Measurements from ENCODE around the gene ANKIB1. TPM values are rescaled to one million over a fixed set of nuclear protein-coding genes. Genes with fewer than 3 reads are reported as not detected.

The ANKIB1 gene
- total and polyA plus RNA-seq, 2 donors (not counting 1 experiment from before 2014, with no cell fraction given): 16.5 to 76.7 TPM

DNA sequence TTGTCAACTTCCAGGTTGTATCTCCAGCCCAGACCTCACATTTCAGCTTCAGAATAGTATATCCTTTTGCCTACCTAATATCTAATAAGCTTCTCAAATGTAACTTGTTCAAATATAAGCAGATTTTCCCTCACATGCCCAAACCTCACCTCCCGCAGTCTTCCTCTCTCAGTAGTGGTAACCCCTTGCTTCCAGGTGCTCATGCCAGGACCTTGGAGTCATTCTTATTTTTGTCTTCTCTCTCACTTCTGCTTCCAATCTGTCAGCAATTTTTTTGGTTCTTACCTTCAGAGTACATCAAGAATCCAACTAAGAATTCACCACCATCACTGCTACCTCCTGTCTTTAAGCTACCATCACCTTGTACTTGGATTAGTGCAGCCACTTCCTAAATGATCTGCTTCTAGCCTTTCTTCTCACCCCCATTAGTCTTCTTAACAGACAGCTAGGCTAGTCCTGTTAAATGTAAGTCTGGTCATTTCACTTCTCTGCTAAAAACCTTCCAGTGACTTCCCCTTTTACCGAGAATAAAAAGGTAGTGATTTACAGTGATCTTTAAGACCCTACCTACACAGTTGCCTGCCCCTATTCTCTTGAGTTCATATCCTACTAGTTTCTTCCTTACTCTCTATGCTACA lies 14.0 kb downstream of the ANKIB1 start:
- Histone ChIP-seq H3K27ac (ENCODE audit: low read length in 2 of 2) (peak overlapping the region in 1 of 2 donors; percentile 32), H3K9me3 (ENCODE audit: control extremely low read depth in 1 of 3, control insufficient read depth in 2 of 3, insufficient read depth in 1 of 3, low read length in 2 of 3) (peaks cover 1 to 5% (median 3%) of the 10 kb centered on the region in 3 donors), H3K36me3 (replicated peaks in 1 of 2; ENCODE audit: control extremely low read depth in 1 of 2, control insufficient read depth in 1 of 2, extremely low read depth in 1 of 2, insufficient read depth in 2 of 2, low read length in 1 of 2) (no peaks in the 10 kb centered on the region), H3K9ac (ENCODE audit: low read length) (no peak overlapping the region), H2AFZ (ENCODE audit: insufficient read depth, low read depth, low read length, poor library complexity, severe bottlenecking) (no peak overlapping the region), H4K20me1 (ENCODE audit: control insufficient read depth, insufficient read depth, low read length, poor library complexity, severe bottlenecking) (peaks cover 32% of the 10 kb centered on the region), H3K79me2 (ENCODE audit: control insufficient read depth, insufficient read depth, low read length) (peaks cover 69% of the 10 kb centered on the region), H3K4me3 (ENCODE audit: control extremely low read depth in 1 of 5, extremely low read depth in 1 of 5, insufficient read depth in 1 of 5, low read depth in 2 of 5, low read length in 4 of 5) (no peak overlapping the region), H3K4me1 (ENCODE audit: control insufficient read depth in 2 of 2, insufficient read depth in 2 of 2, low read length in 2 of 2) (peaks cover 4% of the 10 kb centered on the region in 2 donors), H3K4me2 (replicated peaks; ENCODE audit: low read depth, low read length, poor library complexity, severe bottlenecking) (no peak overlapping the region), H3K27me3 (replicated peaks in 1 of 4; ENCODE audit: control extremely low read depth in 1 of 4, control insufficient read depth in 3 of 4, insufficient read depth in 4 of 4, low read length in 3 of 4) (no peaks in the 10 kb centered on the region)
- TF ChIP-seq EZH2 (IDR thresholded peaks at IDR 0.05; ENCODE audit: borderline replicate concordance, insufficient read depth, low read depth, low read length, poor library complexity, severe bottlenecking): no peak
- TF ChIP-seq, protein P1, sequence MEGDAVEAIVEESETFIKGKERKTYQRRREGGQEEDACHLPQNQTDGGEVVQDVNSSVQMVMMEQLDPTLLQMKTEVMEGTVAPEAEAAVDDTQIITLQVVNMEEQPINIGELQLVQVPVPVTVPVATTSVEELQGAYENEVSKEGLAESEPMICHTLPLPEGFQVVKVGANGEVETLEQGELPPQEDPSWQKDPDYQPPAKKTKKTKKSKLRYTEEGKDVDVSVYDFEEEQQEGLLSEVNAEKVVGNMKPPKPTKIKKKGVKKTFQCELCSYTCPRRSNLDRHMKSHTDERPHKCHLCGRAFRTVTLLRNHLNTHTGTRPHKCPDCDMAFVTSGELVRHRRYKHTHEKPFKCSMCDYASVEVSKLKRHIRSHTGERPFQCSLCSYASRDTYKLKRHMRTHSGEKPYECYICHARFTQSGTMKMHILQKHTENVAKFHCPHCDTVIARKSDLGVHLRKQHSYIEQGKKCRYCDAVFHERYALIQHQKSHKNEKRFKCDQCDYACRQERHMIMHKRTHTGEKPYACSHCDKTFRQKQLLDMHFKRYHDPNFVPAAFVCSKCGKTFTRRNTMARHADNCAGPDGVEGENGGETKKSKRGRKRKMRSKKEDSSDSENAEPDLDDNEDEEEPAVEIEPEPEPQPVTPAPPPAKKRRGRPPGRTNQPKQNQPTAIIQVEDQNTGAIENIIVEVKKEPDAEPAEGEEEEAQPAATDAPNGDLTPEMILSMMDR (IDR thresholded peaks at IDR 0.05): no peak
- H3K4me1 Mint-ChIP-seq: peaks cover 13% of the 10 kb centered on the region
- ChIA-PET CTCF (interaction anchor here (0.6 kb wide), 1 partner anchor 18 kb away, joined by 3 read pairs; no protein-coding TSS in a partner anchor), POLR2A (no interaction called here)
- no peak overlapping the region for H3K4me3 Mint-ChIP-seq
- H3K27me3 Mint-ChIP-seq: no peaks in the 10 kb centered on the region
- WGBS (ENCODE audit: insufficient coverage): 93% methylated on average over 1 of the region's 2 CpGs
- peak overlapping the region; percentile 8 for H3K27ac Mint-ChIP-seq
- DNase-seq: no peak
- intact Hi-C loops (cut with micrococcal nuclease): no loop called here
- ATAC-seq (ENCODE audit: low read depth): no peak
- H3K9me3 Mint-ChIP-seq (ENCODE audit: insufficient read depth): no peaks in the 10 kb centered on the region

DNA sequence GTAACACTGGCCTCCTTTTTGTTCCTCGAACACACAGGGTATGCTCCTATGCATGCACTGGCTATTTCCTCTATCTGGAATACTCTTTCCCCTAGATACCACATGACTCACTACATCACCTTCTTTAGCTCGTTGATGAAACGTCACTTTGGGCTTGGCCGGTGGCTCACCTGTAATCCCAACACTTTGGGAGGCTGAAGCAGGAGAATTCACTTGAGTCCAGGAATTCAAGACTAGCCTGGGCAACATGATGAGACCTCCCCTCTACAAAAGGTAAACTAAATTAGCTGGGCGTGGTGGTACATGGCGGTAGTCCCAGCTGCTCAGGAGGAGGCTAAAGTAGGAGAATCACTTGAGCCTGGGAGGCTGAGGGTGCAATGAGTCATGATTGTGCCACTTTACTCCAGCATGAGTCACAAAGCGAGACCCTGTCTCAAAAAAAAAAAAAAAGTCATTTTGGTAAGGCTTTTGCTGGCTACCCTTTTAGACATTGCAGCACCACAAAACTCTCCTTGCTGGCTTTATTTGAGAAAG lies 14.5 kb downstream of the ANKIB1 start:
- no peak overlapping the region for H3K27ac ChIP-seq (ENCODE audit: low read length in 2 of 2)
- H3K79me2 ChIP-seq (ENCODE audit: control insufficient read depth, insufficient read depth, low read length): peaks cover 69% of the 10 kb centered on the region
- H3K4me2 ChIP-seq (replicated peaks; ENCODE audit: low read depth, low read length, poor library complexity, severe bottlenecking): no peak overlapping the region
- ChIA-PET CTCF (interaction anchor here (0.6 kb wide), 1 partner anchor 18 kb away, joined by 3 read pairs; no protein-coding TSS in a partner anchor), POLR2A (no interaction called here)
- H4K20me1 ChIP-seq (ENCODE audit: control insufficient read depth, insufficient read depth, low read length, poor library complexity, severe bottlenecking): peaks cover 26% of the 10 kb centered on the region
- H3K27me3 Mint-ChIP-seq: no peaks in the 10 kb centered on the region
- no peak overlapping the region for H3K9ac ChIP-seq (ENCODE audit: low read length)
- WGBS (ENCODE audit: insufficient coverage): 90% methylated on average over 7 of the region's 7 CpGs
- no peak overlapping the region for H3K4me3 ChIP-seq (ENCODE audit: control extremely low read depth in 1 of 5, extremely low read depth in 1 of 5, insufficient read depth in 1 of 5, low read depth in 2 of 5, low read length in 4 of 5)
- TF ChIP-seq, protein P1 (IDR thresholded peaks at IDR 0.05): no peak
- TF ChIP-seq EZH2 (IDR thresholded peaks at IDR 0.05; ENCODE audit: borderline replicate concordance, insufficient read depth, low read depth, low read length, poor library complexity, severe bottlenecking): no peak
- no peak overlapping the region for H3K4me3 Mint-ChIP-seq
- DNase-seq (no peak), ATAC-seq (ENCODE audit: low read depth) (no peak)
- peaks cover 1 to 5% (median 3%) of the 10 kb centered on the region in 3 donors for H3K9me3 ChIP-seq (ENCODE audit: control extremely low read depth in 1 of 3, control insufficient read depth in 2 of 3, insufficient read depth in 1 of 3, low read length in 2 of 3)
- no peaks in the 10 kb centered on the region for H3K9me3 Mint-ChIP-seq (ENCODE audit: insufficient read depth)
- H3K4me1 Mint-ChIP-seq: peaks cover 13% of the 10 kb centered on the region
- H2AFZ ChIP-seq (ENCODE audit: insufficient read depth, low read depth, low read length, poor library complexity, severe bottlenecking): no peak overlapping the region
- peaks cover 4% of the 10 kb centered on the region in 2 donors for H3K4me1 ChIP-seq (ENCODE audit: control insufficient read depth in 2 of 2, insufficient read depth in 2 of 2, low read length in 2 of 2)
- no peaks in the 10 kb centered on the region for H3K27me3 ChIP-seq (replicated peaks in 1 of 4; ENCODE audit: control extremely low read depth in 1 of 4, control insufficient read depth in 3 of 4, insufficient read depth in 4 of 4, low read length in 3 of 4)
- H3K36me3 ChIP-seq (replicated peaks in 1 of 2; ENCODE audit: control extremely low read depth in 1 of 2, control insufficient read depth in 1 of 2, extremely low read depth in 1 of 2, insufficient read depth in 2 of 2, low read length in 1 of 2): no peaks in the 10 kb centered on the region
- no peak overlapping the region for H3K27ac Mint-ChIP-seq
- intact Hi-C loops (cut with micrococcal nuclease): no loop called here
